ENCODE results near the gene HMCN1.

The HMCN1 gene

DNA sequence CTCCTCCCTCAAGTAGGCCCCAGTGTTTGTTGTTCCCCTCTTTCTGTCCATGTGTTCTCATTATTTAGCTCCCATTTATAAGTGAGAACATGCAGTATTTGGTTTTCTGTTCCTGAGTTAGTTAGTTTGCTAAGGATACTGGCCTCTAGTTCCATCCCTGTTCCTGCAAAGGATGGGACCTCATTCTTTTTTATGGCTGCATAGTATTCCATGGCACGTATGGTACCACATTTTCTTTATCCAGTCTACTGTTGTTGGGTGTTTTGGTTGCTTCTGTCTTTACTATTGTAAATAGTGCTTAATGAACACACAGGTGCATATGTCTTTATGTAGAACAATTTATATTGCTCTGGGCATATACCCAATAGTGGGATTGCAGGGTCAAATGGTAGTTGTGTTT lies 408.0 kb downstream of the HMCN1 start:
- no peak for DNase-seq (ENCODE audit: low read depth)
- H3K4me3 ChIP-seq (ENCODE audit: low read depth, low read length) = no peak overlapping the region
- TF ChIP-seq, protein P1, sequence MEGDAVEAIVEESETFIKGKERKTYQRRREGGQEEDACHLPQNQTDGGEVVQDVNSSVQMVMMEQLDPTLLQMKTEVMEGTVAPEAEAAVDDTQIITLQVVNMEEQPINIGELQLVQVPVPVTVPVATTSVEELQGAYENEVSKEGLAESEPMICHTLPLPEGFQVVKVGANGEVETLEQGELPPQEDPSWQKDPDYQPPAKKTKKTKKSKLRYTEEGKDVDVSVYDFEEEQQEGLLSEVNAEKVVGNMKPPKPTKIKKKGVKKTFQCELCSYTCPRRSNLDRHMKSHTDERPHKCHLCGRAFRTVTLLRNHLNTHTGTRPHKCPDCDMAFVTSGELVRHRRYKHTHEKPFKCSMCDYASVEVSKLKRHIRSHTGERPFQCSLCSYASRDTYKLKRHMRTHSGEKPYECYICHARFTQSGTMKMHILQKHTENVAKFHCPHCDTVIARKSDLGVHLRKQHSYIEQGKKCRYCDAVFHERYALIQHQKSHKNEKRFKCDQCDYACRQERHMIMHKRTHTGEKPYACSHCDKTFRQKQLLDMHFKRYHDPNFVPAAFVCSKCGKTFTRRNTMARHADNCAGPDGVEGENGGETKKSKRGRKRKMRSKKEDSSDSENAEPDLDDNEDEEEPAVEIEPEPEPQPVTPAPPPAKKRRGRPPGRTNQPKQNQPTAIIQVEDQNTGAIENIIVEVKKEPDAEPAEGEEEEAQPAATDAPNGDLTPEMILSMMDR (IDR thresholded peaks at IDR 0.05; ENCODE audit: low read depth, low read length, missing control alignments) = no peak

DNA sequence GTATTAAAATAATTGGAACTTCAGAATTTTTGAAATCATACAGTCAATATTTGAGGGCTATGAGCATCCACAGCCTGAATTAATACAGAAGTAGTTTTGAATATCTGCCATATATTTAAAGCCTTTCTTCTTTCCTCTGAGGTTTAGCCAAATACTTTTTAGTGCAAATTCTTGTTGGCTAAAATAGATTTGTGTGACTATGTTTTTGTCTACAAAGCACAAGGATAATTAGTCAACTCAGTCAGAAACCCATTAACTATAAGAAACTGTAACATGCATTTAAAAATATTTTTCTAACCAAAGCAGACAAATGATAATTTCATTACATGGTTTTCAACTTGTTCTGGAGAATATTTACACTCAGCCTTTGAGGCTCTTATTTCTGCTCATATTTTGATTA lies 408.7 kb downstream of the HMCN1 start:
- TF ChIP-seq, protein P1 (IDR thresholded peaks at IDR 0.05; ENCODE audit: low read depth, low read length, missing control alignments) = no peak
- no peak overlapping the region for H3K4me3 ChIP-seq (ENCODE audit: low read depth, low read length)
- DNase-seq (ENCODE audit: low read depth) = no peak

DNA sequence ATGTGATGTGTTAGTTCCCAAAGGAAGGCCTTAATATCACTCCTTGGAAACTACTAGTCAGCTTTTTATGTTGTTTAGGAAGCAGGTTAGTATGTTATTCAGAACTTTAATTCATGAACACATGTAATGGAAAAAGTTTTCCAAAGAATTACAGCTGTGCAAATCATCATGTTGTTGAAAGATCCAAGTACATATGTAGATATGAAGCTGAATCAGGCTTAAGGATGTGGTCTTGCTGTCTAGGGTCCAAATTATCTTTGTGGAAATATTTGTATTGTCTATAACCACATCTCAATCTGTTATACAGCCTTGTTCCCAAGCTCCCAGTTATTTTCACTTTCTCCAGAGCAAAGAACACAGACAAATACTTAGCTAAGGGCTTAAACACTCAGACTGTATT lies 409.3 kb downstream of the HMCN1 start:
- TF ChIP-seq, protein P1 (IDR thresholded peaks at IDR 0.05; ENCODE audit: low read depth, low read length, missing control alignments) = no peak
- H3K4me3 ChIP-seq (ENCODE audit: low read depth, low read length) = no peak overlapping the region
- DNase-seq (ENCODE audit: low read depth) = no peak

DNA sequence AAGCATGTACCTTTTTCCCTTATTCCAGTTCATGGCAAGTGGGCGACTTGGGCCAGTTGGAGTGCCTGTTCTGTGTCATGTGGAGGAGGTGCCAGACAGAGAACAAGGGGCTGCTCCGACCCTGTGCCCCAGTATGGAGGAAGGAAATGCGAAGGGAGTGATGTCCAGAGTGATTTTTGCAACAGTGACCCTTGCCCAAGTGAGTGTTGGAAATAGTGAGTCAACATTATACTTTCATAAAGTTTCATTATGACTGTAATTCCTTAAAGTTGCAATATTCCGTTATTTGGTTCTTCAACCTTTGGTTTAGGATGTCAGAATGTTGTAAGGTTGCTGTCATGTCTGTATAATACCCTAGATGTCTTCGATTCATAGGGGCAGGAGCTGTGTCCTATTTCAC lies 410.3 kb downstream of the HMCN1 start:
- no peak for DNase-seq (ENCODE audit: low read depth)
- TF ChIP-seq, protein P1 (IDR thresholded peaks at IDR 0.05; ENCODE audit: low read depth, low read length, missing control alignments) = no peak
- no peak overlapping the region for H3K4me3 ChIP-seq (ENCODE audit: low read depth, low read length)

DNA sequence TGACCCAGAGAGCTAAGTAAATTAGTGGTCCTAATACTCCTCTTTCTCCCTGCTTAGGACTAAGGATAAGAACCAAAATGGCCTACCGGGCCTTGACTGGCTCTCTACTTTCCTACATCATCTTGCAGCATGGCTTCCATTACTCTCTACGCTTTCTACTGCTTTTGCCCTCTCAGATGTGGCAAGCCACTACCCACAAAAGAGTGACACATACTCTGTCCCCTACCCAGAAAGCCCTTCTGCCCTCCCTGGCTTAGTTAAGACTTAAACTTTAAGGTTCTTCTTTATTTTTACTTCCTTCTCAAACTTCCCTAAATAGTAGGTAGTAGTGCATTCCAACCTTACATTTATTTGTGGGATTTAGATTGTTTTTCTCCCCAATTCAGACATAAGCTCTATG lies 412.8 kb downstream of the HMCN1 start:
- H3K4me3 ChIP-seq (ENCODE audit: low read depth, low read length) = no peak overlapping the region
- TF ChIP-seq, protein P1 (IDR thresholded peaks at IDR 0.05; ENCODE audit: low read depth, low read length, missing control alignments) = no peak
- no peak for DNase-seq (ENCODE audit: low read depth)

DNA sequence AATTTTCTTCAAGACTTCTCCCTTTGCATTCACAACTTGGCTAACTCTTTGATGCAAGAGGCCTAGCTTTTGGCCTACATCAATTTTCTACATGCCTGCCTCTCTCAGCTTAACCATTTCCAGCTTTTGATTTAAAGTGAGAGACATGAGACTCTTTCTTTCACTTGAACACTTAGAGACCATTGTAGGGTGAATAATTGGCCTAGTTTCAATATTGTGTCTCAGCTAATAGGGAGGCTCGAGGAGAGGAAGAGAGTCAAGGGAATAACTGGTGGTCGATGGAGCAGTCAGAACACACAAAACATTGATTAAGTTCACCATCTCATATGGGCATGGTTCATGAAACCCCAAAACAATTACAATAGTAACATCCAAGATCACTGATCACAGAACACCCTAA lies 415.4 kb downstream of the HMCN1 start:
- no peak for DNase-seq (ENCODE audit: low read depth)
- TF ChIP-seq, protein P1 (IDR thresholded peaks at IDR 0.05; ENCODE audit: low read depth, low read length, missing control alignments) = no peak
- no peak overlapping the region for H3K4me3 ChIP-seq (ENCODE audit: low read depth, low read length)

DNA sequence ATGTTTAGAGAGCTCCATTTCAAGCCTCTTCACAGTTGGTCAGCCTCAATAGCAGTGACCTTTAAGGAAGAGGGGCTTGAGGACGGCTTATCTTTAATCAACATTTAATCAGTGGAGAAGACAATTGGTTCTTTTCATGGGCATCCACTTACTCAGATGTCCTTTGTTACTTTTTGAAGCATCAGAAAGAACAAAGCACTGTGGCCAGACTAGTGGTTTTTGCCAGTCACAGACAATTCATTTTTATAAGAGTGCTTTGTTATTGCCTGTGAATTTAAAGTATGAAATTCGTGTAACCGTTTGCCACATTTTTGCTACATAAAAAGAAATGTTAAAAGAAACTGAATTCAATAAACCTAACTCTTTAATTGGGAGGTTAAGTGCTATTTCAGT lies 418.0 kb downstream of the HMCN1 start:
- TF ChIP-seq, protein P1 (IDR thresholded peaks at IDR 0.05; ENCODE audit: low read depth, low read length, missing control alignments) = no peak
- no peak overlapping the region for H3K4me3 ChIP-seq (ENCODE audit: low read depth, low read length)
- DNase-seq (ENCODE audit: low read depth) = no peak

Measured in GM12864 (cell line).